Measurements from ENCODE around the gene IL1B.

IL1B gene

DNA sequence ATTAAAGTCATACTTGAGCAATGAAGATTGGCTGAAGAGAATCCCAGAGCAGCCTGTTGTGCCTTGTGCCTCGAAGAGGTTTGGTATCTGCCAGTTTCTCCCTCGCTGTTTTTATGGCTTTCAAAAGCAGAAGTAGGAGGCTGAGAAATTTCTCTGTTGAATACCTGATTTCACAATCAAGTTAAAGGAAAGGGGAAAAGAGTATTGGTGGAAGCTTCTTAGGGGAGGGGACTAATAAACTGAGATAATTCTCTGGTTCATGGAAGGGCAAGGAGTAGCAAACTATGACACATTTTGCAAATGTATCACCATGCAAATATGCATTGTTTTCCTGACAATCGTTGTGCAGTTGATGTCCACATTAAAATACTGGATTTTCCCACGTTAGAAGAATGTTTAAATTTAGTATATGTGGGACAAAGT lies at the start of gene IL1B:
IL1B (minus strand) TSS at position 85 of the 423 bp plus-strand sequence. CDS start 550 bp downstream, outside the sequence.
- peak; percentile 94 for DNase-seq

DNA sequence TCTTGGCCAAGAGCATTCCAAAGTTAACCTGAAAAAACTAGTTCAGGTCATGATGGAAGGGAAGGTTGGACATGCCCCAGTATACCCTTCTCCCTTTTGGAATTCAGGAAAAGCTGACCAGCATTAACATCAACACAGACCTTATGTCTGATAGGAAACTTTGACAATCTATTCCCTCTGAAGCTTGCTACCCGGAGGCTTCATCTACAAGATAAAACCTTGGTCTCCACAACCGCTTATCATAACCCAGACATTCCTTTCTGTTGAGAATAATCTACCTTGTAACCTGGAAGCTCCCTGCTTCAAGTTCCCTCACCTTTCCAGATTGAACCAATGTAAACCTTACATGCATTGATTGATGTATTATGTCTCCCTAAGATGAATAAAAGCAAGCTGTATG lies 49.7 kb upstream of the IL1B start:
- DNase-seq, result no peak

DNA sequence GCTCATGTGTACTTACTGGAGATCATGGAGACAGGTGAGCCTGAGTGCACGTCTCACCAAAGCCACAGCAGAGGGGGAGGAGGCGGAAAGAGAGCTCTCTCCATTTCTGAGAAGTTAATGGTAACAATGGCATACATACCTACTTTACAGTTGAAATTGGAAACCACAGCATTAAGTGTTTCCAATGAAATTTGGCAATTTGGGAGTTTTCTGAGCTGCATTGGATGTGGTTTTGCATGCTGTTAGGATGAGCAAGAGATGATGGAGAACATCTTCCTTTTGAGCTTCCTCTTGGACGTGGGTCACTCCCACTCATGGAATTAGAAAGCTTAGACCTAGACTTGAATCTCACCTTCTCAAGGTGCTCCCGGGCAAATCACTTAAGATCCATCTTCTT lies 48.9 kb upstream of the IL1B start:
- no peak for DNase-seq

DNA sequence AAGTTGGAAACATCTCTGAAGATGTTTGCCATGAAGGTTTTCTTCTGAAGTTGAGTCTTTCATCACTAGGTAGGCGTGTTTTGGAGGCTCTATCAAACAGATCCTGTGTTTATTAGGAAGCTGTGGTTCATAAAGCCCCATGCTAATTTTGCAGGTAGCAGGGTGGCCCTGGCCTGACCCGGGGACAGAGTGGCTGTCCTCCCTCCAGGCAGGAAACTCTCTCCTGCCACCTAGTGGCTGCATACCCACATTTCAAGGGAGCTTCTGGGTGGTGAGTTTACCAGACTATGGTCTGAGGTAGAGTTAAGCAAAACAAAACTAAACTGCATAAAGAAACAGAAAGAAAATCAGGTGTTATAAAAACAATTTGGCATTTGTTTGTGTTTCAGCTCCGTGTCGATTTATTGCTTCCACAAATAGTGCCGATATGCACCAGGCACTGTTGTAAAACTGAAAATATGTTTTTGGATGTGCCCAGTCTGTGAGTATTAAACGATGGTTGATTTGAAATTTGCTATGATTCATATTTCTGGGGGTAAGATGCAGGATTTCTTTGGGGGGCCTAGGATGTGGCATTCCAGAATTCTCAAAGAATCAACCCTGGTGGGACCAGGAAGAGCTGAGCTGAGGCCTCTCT lies 48.4 kb upstream of the IL1B start:
- DNase-seq, result peak; percentile 81

DNA sequence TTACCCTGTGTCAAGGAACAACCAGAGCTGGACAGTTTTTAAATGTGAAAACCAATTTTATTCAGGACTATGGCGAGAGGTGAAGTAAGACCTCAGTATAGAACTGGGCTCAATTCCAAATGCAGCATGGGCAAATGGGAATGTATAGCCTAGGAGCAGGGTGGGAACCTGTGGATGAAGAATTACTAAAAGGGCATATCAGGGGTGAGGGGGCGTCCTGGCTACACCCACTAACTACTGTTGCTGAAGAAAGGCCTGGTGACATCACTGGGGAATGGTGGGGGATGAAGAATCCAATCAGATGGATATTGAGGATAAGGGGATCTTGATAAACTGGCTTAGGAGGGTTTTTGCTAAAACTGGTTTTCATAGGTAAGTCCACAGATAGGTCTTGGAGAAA lies 47.1 kb upstream of the IL1B start:
- no peak for DNase-seq

DNA sequence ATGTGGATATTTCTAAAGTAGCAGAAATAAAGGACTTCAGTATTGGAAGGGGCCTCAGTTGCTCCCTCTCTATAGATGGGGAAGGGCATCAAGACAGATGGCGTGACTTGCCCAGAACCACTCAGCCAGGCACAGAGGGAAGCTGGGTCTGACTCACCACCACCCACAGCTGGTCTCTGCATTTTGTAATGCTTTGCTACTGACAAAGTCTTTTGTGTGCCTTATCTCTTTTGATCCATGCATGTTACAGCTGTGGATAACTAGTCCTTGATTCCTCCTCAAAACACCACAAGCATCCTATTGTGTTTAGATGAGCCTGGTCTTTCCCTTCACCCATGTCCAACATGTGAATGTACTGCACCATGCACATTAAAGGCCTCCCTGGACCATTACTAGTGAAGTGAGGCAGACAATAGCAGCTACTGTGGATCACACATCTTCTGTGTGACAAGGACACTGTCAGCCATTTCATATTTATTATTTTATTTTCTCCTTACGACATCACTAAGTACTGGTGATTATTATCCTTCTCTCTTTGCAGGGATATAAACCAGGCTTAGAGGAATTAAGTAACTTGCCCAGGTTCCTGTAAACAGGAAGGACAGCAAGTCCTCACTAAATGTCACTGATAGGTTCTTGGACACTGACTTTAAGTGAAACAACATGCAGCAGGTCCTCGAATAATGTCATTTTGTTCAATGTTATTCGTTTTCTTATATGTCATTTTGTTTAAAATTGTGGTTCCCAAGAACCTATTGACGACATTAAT lies 44.8 kb upstream of the IL1B start:
- DNase-seq, result peak; percentile 94

DNA sequence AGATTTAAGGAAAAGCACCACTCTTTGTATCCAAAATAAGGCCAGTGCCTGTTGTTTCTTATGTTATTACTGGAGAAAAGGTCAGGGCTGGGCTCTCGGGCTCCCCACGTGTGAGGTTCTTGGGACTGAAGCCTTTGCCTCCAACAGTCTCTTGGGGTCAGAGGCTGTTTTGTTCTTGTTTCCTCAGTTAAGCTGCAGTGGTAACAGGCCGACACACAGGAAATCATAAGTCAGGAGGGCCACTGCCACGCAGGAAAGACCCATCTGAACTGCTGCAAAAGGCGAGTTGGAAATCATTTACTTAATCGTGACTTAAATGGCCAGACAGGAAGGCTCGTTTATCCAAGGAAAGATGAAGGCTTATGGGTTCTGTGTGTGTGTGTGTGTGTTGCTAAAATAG lies 44.1 kb upstream of the IL1B start:
- peak; percentile 27 for DNase-seq

DNA sequence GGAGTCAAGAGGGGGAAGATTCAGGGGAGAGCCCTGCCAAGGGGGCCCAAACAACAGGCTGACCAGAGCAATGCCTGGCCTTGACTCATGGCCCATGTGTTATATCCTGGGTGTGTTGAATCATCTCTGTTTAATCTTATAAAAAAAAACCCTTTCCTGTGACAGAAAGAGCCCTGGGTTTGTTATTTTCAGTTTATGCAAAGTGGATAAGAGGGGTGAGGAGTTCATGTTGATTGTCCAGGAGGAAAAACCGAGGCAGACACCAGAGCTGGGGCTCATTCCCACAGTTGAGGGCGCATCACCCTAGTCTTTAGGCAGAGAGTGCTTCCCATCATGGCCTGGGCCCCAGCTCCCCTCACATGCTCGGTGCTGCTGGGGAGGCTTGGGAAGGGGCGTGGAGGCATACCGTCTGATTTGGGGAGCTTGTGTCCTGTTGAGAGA lies 43.5 kb upstream of the IL1B start:
- no peak for DNase-seq

DNA sequence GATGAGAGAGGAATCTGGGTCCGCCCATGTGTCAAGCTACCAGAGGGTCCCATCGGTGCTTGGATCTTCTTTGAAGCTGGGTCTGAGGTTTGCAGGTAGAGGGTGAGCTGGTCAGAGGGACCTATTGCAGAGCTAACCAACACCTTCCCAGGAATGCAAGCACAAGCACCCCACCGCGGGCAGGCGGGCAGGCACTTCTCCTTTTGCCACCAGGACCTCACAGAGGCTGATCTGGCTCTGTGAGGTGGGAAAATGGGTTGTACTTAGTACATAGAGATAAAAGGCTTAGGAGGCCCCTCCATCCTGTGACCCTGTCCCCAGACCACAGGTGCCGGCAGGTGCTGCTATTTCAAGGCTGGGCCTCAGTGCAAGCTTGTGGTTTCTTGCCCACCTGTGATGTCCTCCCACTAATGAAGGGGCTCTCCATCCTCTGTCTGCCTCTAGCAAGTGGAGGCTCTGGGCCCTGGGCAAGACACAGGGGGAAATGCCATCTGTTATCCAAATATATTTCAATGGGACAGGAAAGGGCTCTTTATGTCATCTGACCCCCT lies 43.0 kb upstream of the IL1B start:
- DNase-seq, result peak; percentile 55

DNA sequence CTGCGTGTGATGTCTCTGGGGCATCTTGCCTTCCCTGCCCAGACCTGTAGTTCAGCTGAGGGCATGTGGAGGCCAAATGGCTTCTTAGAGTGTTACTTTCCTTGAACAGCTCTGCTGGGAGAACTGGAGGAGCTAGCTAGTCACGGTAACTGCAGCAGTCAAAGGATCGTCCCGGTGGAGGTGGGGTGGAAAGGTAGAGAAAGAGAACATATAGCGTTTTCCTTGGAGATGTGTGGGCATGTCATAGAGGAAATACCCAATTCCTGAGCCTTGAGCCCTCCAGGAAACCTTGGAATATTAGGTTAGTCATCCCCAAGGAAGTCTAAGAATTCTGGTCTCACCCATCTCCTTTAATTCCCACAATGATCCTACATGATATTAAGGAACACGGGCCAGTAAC lies 40.8 kb upstream of the IL1B start:
- DNase-seq, result no peak

DNA sequence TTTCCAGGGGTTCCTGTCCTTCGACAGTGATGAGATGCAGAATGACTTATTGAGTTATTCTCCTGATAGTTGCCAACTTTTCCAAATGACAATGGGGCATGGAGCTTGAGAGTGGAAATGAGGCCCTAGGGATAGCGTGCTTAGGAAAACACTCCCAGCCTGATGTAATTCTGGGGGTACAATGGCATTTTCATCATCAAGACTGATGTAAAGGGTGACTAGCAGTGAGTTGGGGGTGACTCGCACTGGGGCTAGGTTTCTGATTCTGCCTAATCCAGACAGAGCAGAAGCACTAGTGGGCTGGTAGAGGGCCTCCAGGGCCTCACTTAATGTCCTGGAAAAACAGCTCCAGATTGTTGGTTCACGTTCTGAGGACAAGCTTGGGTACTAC lies 40.4 kb upstream of the IL1B start:
- DNase-seq, result no peak

DNA sequence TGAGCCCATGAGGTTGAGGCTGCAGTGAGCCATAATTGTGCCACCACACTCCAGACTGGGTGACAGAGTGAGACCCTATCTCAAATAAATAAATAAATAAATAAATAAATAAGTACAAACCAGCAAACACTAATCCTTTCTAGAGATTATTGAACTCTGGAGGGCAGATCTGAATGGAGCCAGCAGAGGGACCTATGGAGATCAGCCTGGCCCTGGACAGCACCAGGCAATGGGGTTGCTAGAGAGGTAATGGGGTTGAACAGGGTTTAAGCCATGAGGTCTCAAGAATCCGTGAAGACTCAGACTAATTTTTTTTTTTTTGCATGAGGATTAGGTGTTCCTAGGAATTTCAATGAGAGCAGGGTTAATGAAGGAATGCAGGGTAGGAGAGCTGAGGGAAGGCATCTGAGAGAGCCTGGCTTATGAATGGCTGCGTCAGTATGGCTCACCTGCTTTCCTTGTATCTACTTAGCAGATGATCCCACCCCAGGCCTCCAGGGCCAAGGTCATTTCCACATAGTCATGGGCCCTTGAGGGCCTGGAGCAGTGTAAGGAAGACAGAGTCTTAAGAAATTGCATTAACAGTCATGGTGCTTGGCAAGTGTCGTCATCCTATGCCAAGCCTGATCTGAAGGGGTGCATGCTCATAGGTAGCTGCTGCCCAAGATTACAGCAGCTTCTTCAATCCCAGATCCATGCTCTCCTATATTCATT lies 39.8 kb upstream of the IL1B start:
- no peak for DNase-seq

DNA sequence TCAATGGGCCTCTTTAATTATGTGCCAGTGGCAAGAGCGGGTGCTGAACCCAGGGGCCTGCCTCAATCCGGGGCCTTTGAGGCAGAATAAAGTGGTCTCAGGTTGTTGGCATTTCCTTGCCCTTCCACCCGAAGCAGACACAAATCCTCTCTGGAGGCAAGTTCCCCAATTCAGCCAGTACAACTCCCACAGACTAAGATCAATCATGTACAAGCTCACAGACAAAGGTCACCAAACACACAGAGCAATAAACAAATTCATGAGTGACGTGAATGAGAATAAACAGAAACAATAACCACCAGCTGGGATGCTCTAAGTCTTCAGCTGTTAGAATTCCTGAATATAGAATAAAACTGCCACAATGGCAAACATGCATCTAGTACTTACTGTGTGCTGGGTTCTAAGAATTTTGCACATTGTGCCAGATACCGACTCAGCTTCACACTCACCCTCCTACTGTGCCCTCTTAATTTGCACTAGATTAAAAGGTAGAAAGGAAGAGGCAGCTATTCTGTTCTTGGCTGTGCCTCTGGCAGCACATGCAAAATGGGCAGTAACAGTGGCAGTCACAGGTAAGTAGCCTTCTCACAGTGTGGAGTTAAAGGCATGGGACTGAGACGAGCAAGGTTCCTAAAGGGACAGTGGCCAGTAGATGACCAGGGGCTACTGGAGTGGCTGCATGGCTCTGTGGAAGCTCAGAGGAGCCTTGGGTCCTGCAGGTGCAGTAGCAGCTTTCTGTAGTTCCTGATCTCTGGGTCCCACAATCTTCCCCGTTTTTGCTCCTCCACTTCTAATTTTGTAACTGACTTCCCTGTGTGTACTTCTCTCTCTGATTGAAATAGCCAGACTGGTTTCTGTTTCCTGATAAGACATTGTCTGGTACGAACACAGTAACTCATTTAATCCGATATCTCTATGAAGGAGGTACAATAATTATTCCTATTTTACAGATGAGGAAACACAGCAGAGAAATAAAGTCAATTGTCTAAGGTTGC lies 34.6 kb upstream of the IL1B start:
- peak; percentile 52 for DNase-seq

DNA sequence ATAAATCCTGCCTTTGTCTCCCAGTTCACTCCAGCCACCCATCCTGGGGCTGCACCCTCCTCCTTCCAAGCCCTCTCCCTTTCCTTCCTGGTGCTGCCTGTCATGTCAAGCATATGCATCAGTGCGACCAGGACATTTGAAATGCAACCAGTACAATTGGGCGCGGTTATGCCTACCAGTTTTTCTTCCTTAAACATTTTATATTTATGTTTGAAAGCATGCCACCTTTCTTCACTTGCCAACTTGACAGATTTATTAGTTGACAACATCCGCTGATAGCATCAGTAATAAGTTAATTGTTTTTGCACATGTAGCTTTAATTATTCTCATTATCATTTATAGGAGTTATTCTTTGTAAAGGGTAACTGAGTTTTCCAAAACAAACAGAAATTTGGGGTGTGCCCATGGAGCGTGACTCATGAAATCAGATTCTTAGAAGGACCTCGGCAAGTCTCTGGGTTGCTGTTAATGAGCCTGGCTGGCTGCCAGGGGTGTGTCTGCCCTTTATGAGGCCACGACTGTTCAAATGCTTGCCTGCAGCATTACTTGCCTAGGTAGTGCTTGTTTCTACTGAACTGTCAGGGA lies 32.8 kb upstream of the IL1B start:
- DNase-seq, result peak; percentile 98

DNA sequence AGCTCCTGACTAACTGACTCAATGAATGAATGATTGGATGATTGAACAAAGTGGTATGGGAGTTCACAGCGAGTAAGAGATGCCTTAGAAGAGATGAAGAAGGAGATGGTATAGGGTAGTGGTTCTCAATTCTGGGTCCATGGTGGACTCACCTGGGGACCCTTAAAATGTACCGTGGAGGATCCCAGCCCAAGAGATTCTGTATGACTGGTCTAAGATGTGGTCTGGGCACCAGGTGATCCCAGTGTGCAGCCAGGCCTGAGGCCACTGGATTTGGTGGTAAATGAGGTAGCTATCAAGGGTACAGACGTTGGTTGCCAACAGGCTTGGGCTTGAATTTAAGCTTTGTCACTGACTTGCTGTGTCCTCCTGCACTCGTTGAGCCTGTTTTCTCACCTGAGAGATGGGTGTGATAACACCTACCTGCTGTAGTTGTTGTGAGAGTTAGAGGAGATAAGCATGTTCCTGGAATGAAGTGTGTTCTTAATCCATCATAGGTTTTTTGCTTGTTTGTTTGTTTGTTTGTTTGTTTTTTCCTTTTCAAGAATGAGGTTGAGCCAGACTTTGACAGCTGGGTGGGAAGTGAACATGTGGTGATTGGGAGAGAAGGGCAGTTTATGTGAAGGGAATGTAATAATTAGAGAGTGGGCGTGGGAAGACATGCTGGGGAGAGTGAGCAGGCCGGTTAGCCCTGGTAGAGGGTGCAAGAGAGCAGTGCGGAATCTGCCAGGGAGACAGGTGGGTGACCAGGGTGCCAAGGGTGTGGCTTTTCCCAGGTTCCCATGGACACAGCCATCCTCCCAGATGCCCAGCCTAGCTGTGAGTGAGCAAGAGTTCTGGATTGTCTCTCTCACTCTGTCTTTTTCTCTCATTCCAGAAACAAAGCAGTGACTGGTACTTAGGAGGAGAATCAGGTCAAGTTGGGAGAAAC lies 31.4 kb upstream of the IL1B start:
- no peak for DNase-seq

DNA sequence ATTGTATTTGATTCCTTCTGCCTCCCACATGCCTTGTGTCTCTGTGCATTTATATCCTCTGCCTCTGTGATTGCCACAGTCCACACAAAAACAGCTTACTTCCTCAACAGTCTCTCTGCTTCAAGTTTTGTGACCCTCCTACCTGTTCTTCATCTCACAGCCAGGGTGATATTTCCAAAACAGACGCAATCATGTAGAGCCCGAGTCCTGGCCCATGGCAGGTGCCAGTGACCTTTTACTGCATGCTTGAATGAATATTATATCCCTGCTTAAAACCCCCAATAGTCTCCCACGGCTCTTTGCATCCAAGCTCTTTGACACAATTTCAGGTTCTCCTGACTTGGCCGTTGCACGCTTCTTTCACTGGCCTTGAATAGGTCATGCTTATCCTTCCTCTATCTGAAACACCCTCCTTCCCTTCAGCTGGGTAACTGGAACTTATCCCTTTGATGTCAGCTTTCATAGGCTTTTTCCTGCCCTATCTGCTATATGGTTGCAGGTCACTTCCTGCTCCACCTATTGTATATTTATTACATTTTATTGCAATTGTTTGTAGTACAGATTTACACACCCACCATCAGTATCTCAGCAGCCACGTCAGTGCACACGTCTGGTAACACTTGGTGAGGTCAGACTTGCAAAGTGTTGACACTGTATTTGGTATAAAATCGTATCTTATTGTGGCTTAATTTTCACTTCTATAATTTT lies 29.7 kb upstream of the IL1B start:
- DNase-seq, result no peak

DNA sequence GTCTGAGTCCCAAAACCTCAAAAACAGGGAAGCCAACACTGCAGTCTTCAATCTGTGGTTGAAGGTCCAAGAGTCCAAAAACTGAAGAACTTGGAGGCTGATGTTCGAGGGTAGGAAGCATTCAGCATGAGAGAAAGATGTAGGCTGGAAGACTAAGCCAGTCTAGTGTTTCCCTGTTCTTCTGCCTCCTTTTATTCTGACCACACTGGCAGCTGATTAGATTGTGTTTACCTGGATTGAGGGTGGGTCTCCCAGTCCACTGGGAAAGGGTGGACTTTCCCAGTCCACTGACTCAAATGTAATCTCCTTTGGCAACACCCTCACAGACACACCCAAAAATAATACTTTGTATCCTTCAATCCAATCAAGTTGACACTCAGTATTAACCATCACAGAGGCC lies 27.5 kb upstream of the IL1B start:
- DNase-seq, result no peak

DNA sequence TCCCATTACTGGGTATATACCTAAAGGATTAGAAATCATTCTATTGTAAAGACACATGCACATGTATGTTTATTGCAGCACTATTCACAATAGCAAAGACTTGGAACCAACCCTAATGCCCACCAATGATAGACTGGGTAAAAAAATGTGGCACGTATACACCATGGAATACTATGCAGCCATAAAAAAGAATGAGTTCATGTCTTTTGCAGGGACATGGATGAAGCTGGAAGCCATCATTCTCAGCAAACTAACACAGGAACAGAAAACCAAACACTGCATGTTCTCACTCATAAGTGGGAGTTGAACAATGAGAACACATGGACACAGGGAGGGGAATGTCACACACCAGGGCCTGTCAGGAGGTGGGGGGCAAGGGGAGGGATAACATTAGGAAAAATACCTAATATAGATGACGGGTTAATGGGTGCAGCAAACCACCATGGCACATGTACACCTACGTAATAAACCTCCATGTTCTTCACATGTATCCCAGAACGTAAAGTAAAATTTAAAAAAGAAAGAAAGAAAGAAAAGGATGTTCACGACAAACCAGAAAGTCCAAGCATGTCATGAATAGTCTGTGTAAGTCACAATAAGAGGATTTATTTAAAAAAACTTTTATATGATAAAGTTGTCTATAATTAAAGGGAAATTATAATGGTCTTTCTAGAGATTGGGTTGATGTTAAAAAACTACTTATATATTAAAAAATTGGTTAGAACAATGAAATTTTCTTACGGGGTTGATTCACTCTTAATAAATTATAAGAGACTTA lies 23.0 kb upstream of the IL1B start:
- peak; percentile 66 for DNase-seq

DNA sequence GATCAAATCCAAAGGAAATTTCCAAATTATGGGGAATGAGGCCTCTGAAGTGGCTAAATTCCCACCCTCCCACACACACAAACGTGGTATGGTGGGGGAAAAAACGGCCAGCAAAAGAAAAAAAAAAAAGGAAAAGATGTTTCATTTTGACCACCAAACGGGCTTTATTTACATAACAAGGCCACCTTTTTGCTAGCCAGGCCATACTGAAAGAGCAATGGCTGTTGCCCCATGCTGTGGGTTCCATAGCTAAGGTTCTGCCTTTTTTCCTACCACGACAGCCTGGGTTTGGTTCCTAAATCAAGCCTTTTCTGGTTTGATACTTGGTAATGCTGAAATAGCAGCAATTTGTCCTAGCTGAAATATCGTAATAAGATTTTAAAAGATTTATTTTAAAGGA lies 14.0 kb upstream of the IL1B start:
- DNase-seq, result no peak
